Spleen (tissue), 7 donors: ENCODE data around the gene PPIG.
"Not testable (repeated sequence)": the region's sequence is repeated elsewhere in the genome, so short reads cannot be mapped to it uniquely, and the experiment has no call there.

ENCODE experiments used
- CTCF ChIP-seq, 11 experiments: fragments of 200-600 bp in 7 of 11; fragments of 450-650 bp in 4 of 11; sonication (generic) in 4 of 11; IDR thresholded peaks in 8 of 11; conservative IDR thresholded peaks in 3 of 11; 1 replicate in 7 of 11; 2 replicates in 4 of 11; pipeline versions ENCODE4 v1.4.0 to v1.8.0; 2016 to 2021; ENCODE audit warnings: antibody characterized with exemption in 11 of 11, inconsistent platforms in 4 of 11, mild to moderate bottlenecking in 1 of 11
- POLR2A ChIP-seq, 3 donors: fragments of 450-650 bp; IDR thresholded peaks; one replicate each; pipeline ENCODE4 v1.5.1; 2017; ENCODE audit warnings: antibody characterized with exemption in 3 of 3, mild to moderate bottlenecking in 1 of 3
- donor health status: DM: no; HTN: no; CAD: no; lungs with moderate emphysema.
- donor health status: DM: no; HTN: no; CAD: no.
- donor health status: DM: no; HTN: no; CAD: no.

GRCh38 chr2:169570752-169571151 lies 13.4 kb upstream of the PPIG start:
- not testable (repeated sequence) for TF ChIP-seq POLR2A (IDR thresholded peaks at IDR 0.05); CTCF (IDR thresholded peaks at IDR 0.05 in 8 of 11, conservative IDR thresholded peaks at IDR 0.05 in 3 of 11)
